AG04450 (cell line): ENCODE results near the gene COL20A1. TPM values are rescaled to one million over a fixed set of nuclear protein-coding genes. Genes with fewer than 3 reads are reported as not detected.

Source experiments
- CTCF ChIA-PET: fragments of 300-600, 350-600 bp; formaldehyde crosslinking; extraction: SDS; loops from one replicate; lab custom pipeline; 2022; ENCODE audit warnings: antibody characterized with exemption, inconsistent platforms; lab: Charles Lee
- POLR2A ChIA-PET: fragments of 350-600 bp; formaldehyde crosslinking; extraction: SDS; loops from one replicate; lab custom pipeline; 2021; ENCODE audit warnings: antibody characterized with exemption, inconsistent platforms; lab: Yijun Ruan, JAX
- DNase-seq: peaks from one replicate; pipeline ENCODE4 v3.0.0-alpha.2; 2011; ENCODE audit warnings: low read depth, low spot score
- H3K27ac ChIP-seq: one replicate; pipeline ENCODE4 v1.5.1; 2012; ENCODE audit warnings: low read depth, low read length, control low read depth
- H3K27me3 ChIP-seq: one replicate; pipeline ENCODE4 v1.6.0; 2012; ENCODE audit warnings: low read length; ENCODE audit not compliant: control insufficient read depth, insufficient read depth
- H3K4me3 ChIP-seq: 2 replicates; pipeline ENCODE4 v1.5.1; 2011; ENCODE audit warnings: mild to moderate bottlenecking, low read depth, low read length, control low read depth
- H3K9me3 ChIP-seq: 2 replicates; pipeline ENCODE4 v1.5.1; 2012; ENCODE audit warnings: low read length; ENCODE audit not compliant: control insufficient read depth, insufficient read depth
- CTCF ChIP-seq: IDR thresholded peaks from 2 replicates; pipeline ENCODE4 v1.5.1; 2011; ENCODE audit warnings: low read depth, low read length, control low read depth, inconsistent platforms
- polyA plus RNA-seq: library from polyadenylated mRNA; depleted of rRNA; stranded (reverse); fragments of >200 nt; gene quantifications from 2 replicates; pipeline ENCODE4 v1.2.3, GENCODE V29; 2011

The COL20A1 gene
- polyA plus RNA-seq, 1 experiment: not detected

GRCh38 chr20:63255931-63256704, 36.9 kb upstream of the COL20A1 start:
- no peak for DNase-seq
- ChIA-PET POLR2A (no interaction called here), CTCF (interaction anchor here (1.6 kb wide), 1 partner anchor 32 kb away, joined by 7 read pairs; no protein-coding TSS in a partner anchor)
- no peak for TF ChIP-seq CTCF
- H3K27ac ChIP-seq: no peak overlapping the region
- H3K4me3 ChIP-seq: no peak overlapping the region
- H3K27me3 ChIP-seq: peaks cover 75% of the 10 kb centered on the region
- H3K9me3 ChIP-seq: peaks cover 10% of the 10 kb centered on the region; the same call in 1 of the 2 replicates

- no peak overlapping the region for H3K4me3 ChIP-seq
- H3K27me3 ChIP-seq: peaks cover 81% of the 10 kb centered on the region
- POLR2A ChIA-PET: no interaction called here
- DNase-seq: no peak
- no peak for TF ChIP-seq CTCF
- peaks cover 10% of the 10 kb centered on the region; the same call in 1 of the 2 replicates for H3K9me3 ChIP-seq
- H3K27ac ChIP-seq: no peak overlapping the region
- CTCF ChIA-PET: no interaction called here
Observed at GRCh38 chr20:63256954-63257353, 36.0 kb upstream of the COL20A1 start.

- Histone ChIP-seq H3K9me3 (peaks cover 10% of the 10 kb centered on the region; the same call in 1 of the 2 replicates), H3K27me3 (peaks cover 83% of the 10 kb centered on the region), H3K4me3 (no peak overlapping the region), H3K27ac (no peak overlapping the region)
- POLR2A ChIA-PET: no interaction called here
- CTCF ChIA-PET: no interaction called here
- TF ChIP-seq CTCF: no peak
- no peak for DNase-seq
Observed at GRCh38 chr20:63257629-63258028, 35.4 kb upstream of the COL20A1 start.

GRCh38 chr20:63258781-63259180, 34.2 kb upstream of the COL20A1 start:
- H3K27me3 ChIP-seq: peaks cover 84% of the 10 kb centered on the region
- no peak overlapping the region for H3K4me3 ChIP-seq
- POLR2A ChIA-PET: no interaction called here
- CTCF ChIA-PET: no interaction called here
- H3K9me3 ChIP-seq: peaks cover 10% of the 10 kb centered on the region; the same call in 1 of the 2 replicates
- H3K27ac ChIP-seq: no peak overlapping the region
- no peak for TF ChIP-seq CTCF
- no peak for DNase-seq

DNA sequence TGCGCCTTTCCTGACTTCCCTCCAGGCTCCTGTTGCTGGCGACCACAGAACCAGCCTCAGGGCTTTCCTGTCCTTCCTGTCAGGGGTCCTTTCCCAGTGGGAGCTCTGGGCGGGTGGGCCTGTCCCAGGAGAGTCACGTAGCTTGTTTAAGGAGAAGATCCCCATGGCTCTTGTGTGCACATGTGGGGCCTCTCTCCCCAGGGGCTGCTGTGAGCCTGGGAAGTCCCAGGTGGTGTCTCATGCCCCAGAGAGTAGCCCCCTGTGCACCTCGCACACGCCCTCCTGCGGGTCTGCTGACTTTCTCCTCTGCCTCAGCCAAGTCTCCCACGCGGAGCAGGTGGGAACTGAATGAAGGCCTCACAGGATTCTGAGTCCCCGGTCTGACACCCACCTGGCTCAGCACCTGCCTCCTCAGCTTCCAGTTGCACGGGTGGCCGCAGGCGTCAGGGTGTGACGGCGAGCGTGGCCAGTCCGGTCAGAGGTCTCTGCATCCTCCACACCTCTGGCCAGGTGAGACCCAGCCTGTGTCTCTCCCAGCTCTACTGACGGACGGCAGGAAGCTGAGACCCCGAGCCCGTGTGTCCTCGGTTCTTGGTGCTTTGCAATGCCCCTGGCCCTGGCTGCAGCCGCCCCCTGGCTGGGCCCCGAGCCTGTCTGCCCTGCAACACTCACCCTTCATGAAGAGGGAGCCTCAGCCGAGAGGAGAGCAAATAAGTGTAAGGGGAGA, 33.1 kb upstream of the COL20A1 start:
- peaks cover 87% of the 10 kb centered on the region for H3K27me3 ChIP-seq
- POLR2A ChIA-PET: no interaction called here
- TF ChIP-seq CTCF: no peak
- H3K9me3 ChIP-seq: peaks cover 9% of the 10 kb centered on the region; the same call in 1 of the 2 replicates
- DNase-seq: no peak
- CTCF ChIA-PET: no interaction called here
- no peak overlapping the region for H3K4me3 ChIP-seq
- no peak overlapping the region for H3K27ac ChIP-seq
